ENCODE results near the gene PDXDC1. TPM values are rescaled to one million over a fixed set of nuclear protein-coding genes. Genes with fewer than 3 reads are reported as not detected.
"Not testable (repeated sequence)": the region's sequence is repeated elsewhere in the genome, so short reads cannot be mapped to it uniquely, and the experiment has no call there.

The PDXDC1 gene
- total RNA-seq, 1 donor from 2014 or later: 71.4 TPM

- TF ChIP-seq CTCF (IDR thresholded peaks at IDR 0.05; ENCODE audit: borderline replicate concordance): peak; percentile 40
- Histone ChIP-seq H3K27ac (replicated peaks) (peak overlapping the region; percentile 45), H3K9me3 (replicated peaks) (no peaks in the 10 kb centered on the region), H3K27me3 (ENCODE audit: low read depth) (no peaks in the 10 kb centered on the region), H3K4me3 (no peak overlapping the region), H3K36me3 (peaks cover 56% of the 10 kb centered on the region), H3K4me1 (peaks cover 13% of the 10 kb centered on the region)
- DNase-seq: peak; percentile 81
- intact Hi-C loops (cut with micrococcal nuclease): no loop called here
Measured at GRCh38 chr16:15041271-15042004, 66.6 kb downstream of the PDXDC1 start.

GRCh38 chr16:15043344-15043743 lies 68.5 kb downstream of the PDXDC1 start:
- H3K27ac ChIP-seq (replicated peaks): no peak overlapping the region
- no peaks in the 10 kb centered on the region for H3K27me3 ChIP-seq (ENCODE audit: low read depth)
- intact Hi-C loops (cut with micrococcal nuclease): no loop called here
- DNase-seq: no peak
- TF ChIP-seq CTCF (IDR thresholded peaks at IDR 0.05; ENCODE audit: borderline replicate concordance): no peak
- no peak overlapping the region for H3K4me3 ChIP-seq
- H3K9me3 ChIP-seq (replicated peaks): no peaks in the 10 kb centered on the region
- H3K4me1 ChIP-seq: peaks cover 13% of the 10 kb centered on the region
- peaks cover 50% of the 10 kb centered on the region for H3K36me3 ChIP-seq

GRCh38 chr16:15044286-15044685 lies 69.5 kb downstream of the PDXDC1 start:
- intact Hi-C loops (cut with micrococcal nuclease): no loop called here
- Histone ChIP-seq H3K4me3 (no peak overlapping the region), H3K27me3 (ENCODE audit: low read depth) (no peaks in the 10 kb centered on the region), H3K4me1 (peaks cover 13% of the 10 kb centered on the region), H3K27ac (replicated peaks) (no peak overlapping the region), H3K9me3 (replicated peaks) (no peaks in the 10 kb centered on the region), H3K36me3 (peaks cover 41% of the 10 kb centered on the region)
- no peak for DNase-seq
- TF ChIP-seq CTCF (IDR thresholded peaks at IDR 0.05; ENCODE audit: borderline replicate concordance): no peak

GRCh38 chr16:15045270-15045669 lies 70.4 kb downstream of the PDXDC1 start:
- intact Hi-C loops (cut with micrococcal nuclease); H3K9me3 ChIP-seq (replicated peaks); H3K27me3 ChIP-seq (ENCODE audit: low read depth); DNase-seq; H3K4me3 ChIP-seq; H3K27ac ChIP-seq (replicated peaks): not testable (repeated sequence)
- Histone ChIP-seq H3K36me3 (peaks cover 31% of the 10 kb centered on the region), H3K4me1 (peaks cover 21% of the 10 kb centered on the region)

- peaks cover 22% of the 10 kb centered on the region for H3K36me3 ChIP-seq
- H3K4me3 ChIP-seq: no peak overlapping the region
- no peak overlapping the region for H3K27ac ChIP-seq (replicated peaks)
- no peak for DNase-seq
- TF ChIP-seq CTCF (IDR thresholded peaks at IDR 0.05; ENCODE audit: borderline replicate concordance): no peak
- no peaks in the 10 kb centered on the region for H3K9me3 ChIP-seq (replicated peaks)
- H3K4me1 ChIP-seq: peaks cover 13% of the 10 kb centered on the region
- intact Hi-C loops (cut with micrococcal nuclease): no loop called here
- no peaks in the 10 kb centered on the region for H3K27me3 ChIP-seq (ENCODE audit: low read depth)
Measured at GRCh38 chr16:15046692-15047376, 72.0 kb downstream of the PDXDC1 start.

Measured in left ventricle myocardium inferior (tissue), 1 donor.